Activated T-helper 2 cell treated with anti-CD3 and anti-CD28 coated beads, Interferon-gamma antibody, Interleukin-2, Interleukin-4, amounts not matched to agents 10 μg/mL and 5 μg/mL and 100 μg/mL, durations not matched to agents 14 hours and 24 hours and 36 hours (primary cell): ENCODE results near the gene RASL10A. TPM values are rescaled to one million over a fixed set of nuclear protein-coding genes. Genes with fewer than 3 reads are reported as not detected.

Source experiments
- DNase-seq: peaks from one replicate; pipeline ENCODE4 v3.0.0; 2021; ENCODE audit warnings: low spot score
- H3K27ac Mint-ChIP-seq: one replicate; pipeline ENCODE4 v1.8.0; 2021; ENCODE audit warnings: mixed read lengths
- H3K27me3 Mint-ChIP-seq: one replicate; pipeline ENCODE4 v1.8.0; 2021; ENCODE audit warnings: low read depth, mixed read lengths
- H3K36me3 Mint-ChIP-seq: one replicate; pipeline ENCODE4 v1.8.0; 2021; ENCODE audit warnings: low read depth, mixed read lengths
- H3K4me1 Mint-ChIP-seq: one replicate; pipeline ENCODE4 v1.8.0; 2021; ENCODE audit warnings: low read depth, mixed read lengths
- H3K4me3 Mint-ChIP-seq: one replicate; pipeline ENCODE4 v1.8.0; 2021; ENCODE audit warnings: low read depth, mild to moderate bottlenecking, moderate library complexity, mixed read lengths
- H3K9me3 Mint-ChIP-seq: one replicate; pipeline ENCODE4 v1.8.0; 2021; ENCODE audit warnings: mixed read lengths
- intact Hi-C: fragments of 100-400 bp; cut with micrococcal nuclease; formaldehyde crosslinking; loops from one replicate; pipeline ENCODE4 v1.15.1; 2023
- total RNA-seq: library from RNA; stranded (reverse); gene quantifications from 2 replicates; pipeline ENCODE4 v1.2.3, GENCODE V29; 2022

RASL10A gene
- total RNA-seq, 1 donor from 2014 or later: 0.52 TPM

- Mint-ChIP-seq H3K27ac (no peak overlapping the region), H3K36me3 (peaks cover 34% of the 10 kb centered on the region), H3K4me3 (no peak overlapping the region), H3K9me3 (no peaks in the 10 kb centered on the region), H3K4me1 (peaks cover 12% of the 10 kb centered on the region), H3K27me3 (peaks cover 6% of the 10 kb centered on the region)
- intact Hi-C loops: no loop called here
- no peak for DNase-seq
Measured at GRCh38 chr22:29302681-29303465, 12.6 kb downstream of the RASL10A start.

- H3K36me3 Mint-ChIP-seq: peaks cover 40% of the 10 kb centered on the region
- H3K4me3 Mint-ChIP-seq: no peak overlapping the region
- H3K27ac Mint-ChIP-seq: no peak overlapping the region
- intact Hi-C loops: no loop called here
- no peak for DNase-seq
- H3K4me1 Mint-ChIP-seq: peaks cover 10% of the 10 kb centered on the region
- no peaks in the 10 kb centered on the region for H3K9me3 Mint-ChIP-seq
- peaks cover 2% of the 10 kb centered on the region for H3K27me3 Mint-ChIP-seq
Measured at GRCh38 chr22:29302402-29302680, 13.2 kb downstream of the RASL10A start.

GRCh38 chr22:29301716-29302401, 13.6 kb downstream of the RASL10A start:
- no peak overlapping the region for H3K27ac Mint-ChIP-seq
- intact Hi-C loops: no loop called here
- peaks cover 45% of the 10 kb centered on the region for H3K36me3 Mint-ChIP-seq
- no peak overlapping the region for H3K4me3 Mint-ChIP-seq
- peaks cover 9% of the 10 kb centered on the region for H3K4me1 Mint-ChIP-seq
- peaks cover 1% of the 10 kb centered on the region for H3K27me3 Mint-ChIP-seq
- DNase-seq: no peak
- H3K9me3 Mint-ChIP-seq: no peaks in the 10 kb centered on the region

GRCh38 chr22:29300807-29301601, 14.5 kb downstream of the RASL10A start:
- no peak for DNase-seq
- Mint-ChIP-seq H3K36me3 (peaks cover 51% of the 10 kb centered on the region), H3K27ac (peak overlapping the region; percentile 36), H3K9me3 (no peaks in the 10 kb centered on the region), H3K27me3 (peaks cover 1% of the 10 kb centered on the region), H3K4me3 (no peak overlapping the region), H3K4me1 (peaks cover 9% of the 10 kb centered on the region)
- intact Hi-C loops: no loop called here

GRCh38 chr22:29300467-29300806, 15.1 kb downstream of the RASL10A start:
- Mint-ChIP-seq H3K36me3 (peaks cover 57% of the 10 kb centered on the region), H3K27me3 (no peaks in the 10 kb centered on the region), H3K4me3 (no peak overlapping the region), H3K9me3 (no peaks in the 10 kb centered on the region), H3K4me1 (peaks cover 9% of the 10 kb centered on the region), H3K27ac (no peak overlapping the region)
- DNase-seq: no peak
- intact Hi-C loops: no loop called here

- H3K27me3 Mint-ChIP-seq: no peaks in the 10 kb centered on the region
- peaks cover 65% of the 10 kb centered on the region for H3K36me3 Mint-ChIP-seq
- H3K9me3 Mint-ChIP-seq: no peaks in the 10 kb centered on the region
- H3K27ac Mint-ChIP-seq: peak overlapping the region; percentile 16
- H3K4me1 Mint-ChIP-seq: peaks cover 9% of the 10 kb centered on the region
- H3K4me3 Mint-ChIP-seq: no peak overlapping the region
- intact Hi-C loops: no loop called here
- no peak for DNase-seq
Measured at GRCh38 chr22:29299136-29299900, 16.2 kb downstream of the RASL10A start.

GRCh38 chr22:29298641-29299040, 16.9 kb downstream of the RASL10A start:
- intact Hi-C loops: no loop called here
- Mint-ChIP-seq H3K36me3 (peaks cover 70% of the 10 kb centered on the region), H3K4me1 (peaks cover 9% of the 10 kb centered on the region), H3K27ac (no peak overlapping the region), H3K9me3 (no peaks in the 10 kb centered on the region), H3K4me3 (no peak overlapping the region), H3K27me3 (no peaks in the 10 kb centered on the region)
- DNase-seq: no peak

GRCh38 chr22:29292379-29292778, 23.1 kb downstream of the RASL10A start:
- Mint-ChIP-seq H3K27ac (no peak overlapping the region), H3K9me3 (no peaks in the 10 kb centered on the region), H3K4me3 (no peak overlapping the region), H3K27me3 (no peaks in the 10 kb centered on the region), H3K4me1 (peaks cover 2% of the 10 kb centered on the region), H3K36me3 (peaks cover 89% of the 10 kb centered on the region)
- intact Hi-C loops: no loop called here
- DNase-seq: no peak

- Mint-ChIP-seq H3K4me3 (no peak overlapping the region), H3K9me3 (no peaks in the 10 kb centered on the region), H3K4me1 (peaks cover 2% of the 10 kb centered on the region), H3K27ac (no peak overlapping the region), H3K36me3 (peaks cover 89% of the 10 kb centered on the region), H3K27me3 (no peaks in the 10 kb centered on the region)
- DNase-seq: no peak
- intact Hi-C loops: no loop called here
Measured at GRCh38 chr22:29291215-29291614, 24.3 kb downstream of the RASL10A start.

GRCh38 chr22:29290061-29290460, 25.4 kb downstream of the RASL10A start:
- H3K27ac Mint-ChIP-seq: no peak overlapping the region
- DNase-seq: no peak
- H3K27me3 Mint-ChIP-seq: no peaks in the 10 kb centered on the region
- H3K36me3 Mint-ChIP-seq: peaks cover 87% of the 10 kb centered on the region
- no peaks in the 10 kb centered on the region for H3K9me3 Mint-ChIP-seq
- H3K4me3 Mint-ChIP-seq: no peak overlapping the region
- H3K4me1 Mint-ChIP-seq: peaks cover 2% of the 10 kb centered on the region
- intact Hi-C loops: no loop called here

GRCh38 chr22:29288837-29289236, 26.7 kb downstream of the RASL10A start:
- Mint-ChIP-seq H3K27ac (no peak overlapping the region), H3K36me3 (peaks cover 89% of the 10 kb centered on the region), H3K27me3 (no peaks in the 10 kb centered on the region)

GRCh38 chr22:29284196-29284595, 31.3 kb downstream of the RASL10A start:
- Mint-ChIP-seq H3K9me3 (no peaks in the 10 kb centered on the region), H3K36me3 (peaks cover 93% of the 10 kb centered on the region), H3K4me1 (peaks cover 2% of the 10 kb centered on the region), H3K27ac (no peak overlapping the region), H3K4me3 (no peak overlapping the region), H3K27me3 (no peaks in the 10 kb centered on the region)
- DNase-seq: no peak
- intact Hi-C loops: no loop called here

More at GRCh38 chr22:29288837-29289236, 26.7 kb downstream of the RASL10A start:
- Mint-ChIP-seq H3K4me1 (peaks cover 2% of the 10 kb centered on the region), H3K9me3 (no peaks in the 10 kb centered on the region), H3K4me3 (no peak overlapping the region)
- intact Hi-C loops: no loop called here
- no peak for DNase-seq
